SJCRH30 (cell line): ENCODE data around the gene ZNF410. TPM values are rescaled to one million over a fixed set of nuclear protein-coding genes. Genes with fewer than 3 reads are reported as not detected.
A peak's percentile ranks its signal among the peaks of the same experiment; 100 is the strongest.
"Not testable (repeated sequence)": the region's sequence is repeated elsewhere in the genome, so short reads cannot be mapped to it uniquely, and the experiment has no call there.

Experiments used
- DNase-seq, 2 experiments: peaks; one replicate each; pipeline ENCODE4 v3.0.0-alpha.2; 2015 to 2020
- H3K27ac ChIP-seq: fragments of 250-450 bp; sonication (Bioruptor Pico); 2 replicates; pipeline ENCODE4 v1.5.1; 2020; ENCODE audit warnings: mild to moderate bottlenecking, moderate library complexity
- H3K27me3 ChIP-seq: fragments of 250-450 bp; sonication (Bioruptor Pico); 2 replicates; pipeline ENCODE4 v1.5.1; 2020; ENCODE audit warnings: mild to moderate bottlenecking, moderate library complexity
- H3K36me3 ChIP-seq: fragments of 250-450 bp; sonication (Bioruptor Pico); 2 replicates; pipeline ENCODE4 v1.5.1; 2020; ENCODE audit warnings: mild to moderate bottlenecking, moderate library complexity
- H3K4me1 ChIP-seq: fragments of 250-450 bp; sonication (Bioruptor Pico); 2 replicates; pipeline ENCODE4 v1.5.1; 2020; ENCODE audit warnings: mild to moderate bottlenecking, moderate library complexity
- H3K4me3 ChIP-seq: fragments of 250-450 bp; sonication (Bioruptor Pico); 2 replicates; pipeline ENCODE4 v1.5.1; 2020; ENCODE audit warnings: mild to moderate bottlenecking, moderate library complexity
- H3K9me3 ChIP-seq: fragments of 250-450 bp; sonication (Bioruptor Pico); replicated peaks from 2 replicates; pipeline ENCODE4 v1.5.1; 2020; ENCODE audit warnings: mild to moderate bottlenecking, moderate library complexity
- total RNA-seq: library from RNA; depleted of rRNA; stranded (reverse); fragments of >200 nt; shearing (Covaris generic); gene quantifications from 2 replicates; pipeline ENCODE4 v1.2.3, GENCODE V29; 2014; rRNA removed

ZNF410 gene
- 52.3 and 58.0 TPM in 2 replicates for total RNA-seq

GRCh38 chr14:73886449-73887317, at the start of gene ZNF410:
TSS of gene ZNF410 (plus strand) at chr14:73886859. CDS start at chr14:73892176, 5,317 bp downstream.
- no peaks in the 10 kb centered on the region for H3K9me3 ChIP-seq
- H3K27ac ChIP-seq, result peak within 1 kb of the TSS; percentile 67
- H3K4me3 ChIP-seq, result peak within 1 kb of the TSS; percentile 83
- peaks cover 2% of the 10 kb centered on the region; the same call in 1 of the 2 replicates for H3K36me3 ChIP-seq
- DNase-seq, result peak; percentile 95 to 96
- H3K27me3 ChIP-seq, result no peaks in the 10 kb centered on the region
- no peaks in the 10 kb centered on the region for H3K4me1 ChIP-seq

GRCh38 chr14:73838293-73839034, 48.2 kb upstream of the ZNF410 start:
- H3K36me3 ChIP-seq, H3K27me3 ChIP-seq, H3K27ac ChIP-seq, DNase-seq, H3K4me3 ChIP-seq, H3K9me3 ChIP-seq: not testable (repeated sequence)
- peaks cover 11% of the 10 kb centered on the region for H3K4me1 ChIP-seq

GRCh38 chr14:73842201-73842600, 44.5 kb upstream of the ZNF410 start:
- Histone ChIP-seq H3K4me1 (no peaks in the 10 kb centered on the region), H3K9me3 (no peaks in the 10 kb centered on the region), H3K27ac (no peak overlapping the region), H3K27me3 (no peaks in the 10 kb centered on the region), H3K4me3 (no peak overlapping the region), H3K36me3 (no peaks in the 10 kb centered on the region)
- DNase-seq, result no peak

- H3K9me3 ChIP-seq, result no peaks in the 10 kb centered on the region
- no peaks in the 10 kb centered on the region for H3K27me3 ChIP-seq
- H3K4me1 ChIP-seq, result no peaks in the 10 kb centered on the region
- no peak for DNase-seq
- no peaks in the 10 kb centered on the region for H3K36me3 ChIP-seq
- no peak overlapping the region for H3K4me3 ChIP-seq
- H3K27ac ChIP-seq, result no peak overlapping the region
Measured at GRCh38 chr14:73842851-73843250, 43.8 kb upstream of the ZNF410 start.

- H3K36me3 ChIP-seq, result no peaks in the 10 kb centered on the region
- DNase-seq, result no peak
- no peaks in the 10 kb centered on the region for H3K9me3 ChIP-seq
- H3K4me3 ChIP-seq, result no peak overlapping the region
- no peaks in the 10 kb centered on the region for H3K27me3 ChIP-seq
- peaks cover 2% of the 10 kb centered on the region; the same call in 1 of the 2 replicates for H3K4me1 ChIP-seq
- no peak overlapping the region for H3K27ac ChIP-seq
Measured at GRCh38 chr14:73843296-73843695, 43.4 kb upstream of the ZNF410 start.

DNA sequence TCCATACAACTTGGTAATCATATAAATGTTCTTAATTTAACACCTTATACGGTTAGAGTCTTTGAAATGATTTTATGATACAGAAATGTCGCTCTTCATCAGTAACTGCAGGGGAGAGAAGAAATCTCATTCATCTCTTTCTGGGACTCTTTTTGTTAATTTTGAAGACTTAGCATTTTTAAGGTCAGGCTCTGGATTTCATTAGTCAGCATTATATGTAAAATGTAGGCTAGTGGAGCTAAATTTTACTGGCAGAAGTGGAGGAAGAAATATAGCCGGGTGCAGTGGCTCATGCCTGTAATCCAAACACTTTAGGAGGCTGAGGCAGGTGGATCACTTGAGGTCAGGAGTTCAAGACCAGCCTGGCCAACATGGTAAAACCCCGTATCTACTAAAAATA, 39.7 kb upstream of the ZNF410 start:
- Histone ChIP-seq H3K27me3 (no peaks in the 10 kb centered on the region), H3K4me3 (no peak overlapping the region), H3K9me3 (no peaks in the 10 kb centered on the region), H3K4me1 (peaks cover 9% of the 10 kb centered on the region; the same call in 1 of the 2 replicates), H3K36me3 (no peaks in the 10 kb centered on the region), H3K27ac (no peak overlapping the region)
- DNase-seq, result no peak

DNA sequence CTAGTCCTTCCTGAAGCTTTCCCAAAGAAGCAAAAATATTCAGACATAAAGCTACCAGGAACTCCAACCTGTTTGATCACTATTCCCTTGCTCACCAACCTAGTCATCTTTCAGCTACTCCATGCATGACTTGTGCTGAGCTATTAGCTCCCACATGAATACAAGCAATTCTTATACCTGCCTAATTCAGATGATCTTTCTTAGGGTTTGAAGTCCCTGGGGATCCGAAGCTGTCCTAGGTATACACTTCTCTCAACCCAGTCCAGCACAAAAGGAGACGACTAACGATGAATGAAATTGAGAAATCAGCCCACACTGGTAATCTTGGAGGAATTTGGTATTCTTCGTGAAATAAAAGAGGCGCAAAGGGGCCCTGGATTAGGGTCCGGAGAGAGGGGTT, 35.7 kb upstream of the ZNF410 start:
- peak overlapping the region; percentile 77 for H3K27ac ChIP-seq
- H3K9me3 ChIP-seq, result no peaks in the 10 kb centered on the region
- H3K36me3 ChIP-seq, result no peaks in the 10 kb centered on the region
- H3K4me3 ChIP-seq, result peak overlapping the region; percentile 69
- H3K27me3 ChIP-seq, result no peaks in the 10 kb centered on the region
- peaks cover 9% of the 10 kb centered on the region; the same call in 1 of the 2 replicates for H3K4me1 ChIP-seq
- no peak for DNase-seq

DNA sequence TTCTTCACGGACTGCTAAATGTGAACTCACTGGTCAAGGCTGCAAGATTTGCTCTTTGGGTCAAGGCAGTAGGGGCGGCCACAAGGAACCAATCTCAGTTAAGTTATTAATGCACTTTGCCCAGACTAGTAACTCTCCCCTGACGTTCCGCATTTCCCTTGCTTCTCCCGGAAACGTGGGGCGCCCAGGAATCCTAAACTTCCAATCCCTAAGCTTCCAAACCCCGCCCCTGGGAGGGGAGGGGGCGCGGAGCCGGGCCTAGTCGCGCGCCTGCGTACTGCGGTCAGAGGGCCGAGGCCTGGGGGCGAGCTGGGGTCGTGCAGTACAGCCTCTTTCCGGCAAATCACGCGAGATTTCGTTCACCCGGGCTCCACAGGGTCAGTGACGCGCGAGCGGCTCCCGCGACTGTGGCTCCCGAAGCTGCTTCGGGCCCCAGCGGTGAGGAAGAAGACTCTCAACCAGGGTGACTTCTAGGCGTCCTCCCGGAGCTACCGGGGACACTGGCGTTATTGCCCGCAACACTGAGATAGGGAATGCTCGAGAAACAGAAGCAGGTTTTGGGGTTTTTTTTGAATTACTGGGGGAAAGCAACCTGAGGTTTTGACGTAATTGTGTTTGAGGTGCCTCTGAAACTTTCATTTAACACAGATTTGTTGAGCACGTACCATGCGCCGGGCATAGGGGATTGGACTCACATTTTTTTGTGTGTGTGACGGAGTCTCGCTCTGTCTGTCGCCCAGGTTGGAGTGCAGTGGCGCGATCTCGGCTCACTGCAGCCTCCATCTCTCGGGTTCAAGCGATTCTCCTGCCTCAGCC, 34.9 kb upstream of the ZNF410 start, which contains the start of gene PTGR2:
Gene PTGR2 (plus strand): TSS at position 265 of the 816 bp plus-strand sequence. CDS start 7,032 bp downstream, outside the sequence.
- H3K27ac ChIP-seq, result peak within 1 kb of the TSS; percentile 77
- peak; percentile 98 for DNase-seq
- no peaks in the 10 kb centered on the region for H3K9me3 ChIP-seq
- H3K27me3 ChIP-seq, result no peaks in the 10 kb centered on the region
- H3K36me3 ChIP-seq, result no peaks in the 10 kb centered on the region
- peak within 1 kb of the TSS; percentile 69 for H3K4me3 ChIP-seq
- H3K4me1 ChIP-seq, result peaks cover 9% of the 10 kb centered on the region; the same call in 1 of the 2 replicates

DNA sequence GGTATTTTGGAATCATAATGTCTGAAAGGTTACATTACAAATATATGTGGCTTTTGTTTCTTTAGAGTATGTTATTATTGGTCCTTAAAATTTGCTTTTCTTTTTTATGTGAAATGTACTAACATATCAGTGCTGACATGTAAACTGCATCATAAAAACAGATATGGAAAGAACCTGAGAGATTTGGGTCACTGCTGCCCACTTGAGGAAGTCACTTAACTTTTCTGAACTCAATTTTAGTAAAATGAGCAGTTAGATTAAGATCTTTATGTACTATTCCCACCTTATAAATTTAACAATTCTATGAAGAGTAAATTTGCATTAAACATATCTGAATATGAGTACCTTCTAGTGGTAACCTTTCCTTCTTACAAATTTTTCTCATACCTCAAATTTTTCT, 27.5 kb upstream of the ZNF410 start:
- no peaks in the 10 kb centered on the region for H3K36me3 ChIP-seq
- no peak for DNase-seq
- no peak overlapping the region for H3K27ac ChIP-seq
- H3K4me3 ChIP-seq, result no peak overlapping the region
- no peaks in the 10 kb centered on the region for H3K9me3 ChIP-seq
- no peaks in the 10 kb centered on the region for H3K27me3 ChIP-seq
- no peaks in the 10 kb centered on the region for H3K4me1 ChIP-seq

DNA sequence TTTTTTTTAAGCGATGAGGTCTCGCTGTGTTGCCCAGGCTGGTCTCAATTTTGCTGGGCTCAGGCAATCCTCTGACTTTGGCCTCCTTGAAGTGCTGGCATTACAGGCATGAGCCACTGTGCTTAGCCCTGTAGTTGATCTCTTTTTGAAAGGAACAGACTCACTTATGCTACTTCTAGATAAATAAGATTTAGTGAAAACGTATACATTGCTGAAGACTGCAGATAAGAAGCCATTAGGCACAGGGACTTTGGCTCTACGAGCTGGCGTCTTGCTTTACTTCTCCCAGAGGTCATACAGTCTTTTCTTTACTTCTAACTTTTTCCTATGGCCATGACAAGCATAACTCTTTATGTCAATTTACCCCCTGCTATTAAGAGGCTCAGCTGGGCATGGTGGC, 25.6 kb upstream of the ZNF410 start:
- Histone ChIP-seq H3K9me3 (no peaks in the 10 kb centered on the region), H3K27me3 (no peaks in the 10 kb centered on the region), H3K4me3 (no peak overlapping the region), H3K4me1 (no peaks in the 10 kb centered on the region), H3K27ac (no peak overlapping the region), H3K36me3 (no peaks in the 10 kb centered on the region)
- no peak for DNase-seq

DNA sequence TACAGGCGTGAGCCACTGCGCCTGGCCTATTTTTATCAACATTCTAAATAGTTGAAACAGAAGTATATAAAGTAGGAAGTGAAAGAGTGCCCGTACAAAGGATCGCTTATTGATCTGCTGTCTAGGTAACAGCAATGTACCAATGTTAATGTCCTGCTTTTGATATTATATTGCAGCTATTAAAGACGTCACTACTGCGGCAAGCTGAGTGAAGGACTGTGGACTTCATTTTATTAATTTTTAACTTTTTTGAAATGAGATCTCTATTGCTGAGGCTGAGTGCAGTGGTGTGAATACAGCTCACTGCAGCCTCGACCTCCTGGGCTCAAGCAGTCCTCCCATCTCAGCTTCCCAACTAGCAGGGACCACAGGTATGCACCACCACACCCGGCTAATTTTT, 24.2 kb upstream of the ZNF410 start:
- Histone ChIP-seq H3K9me3 (no peaks in the 10 kb centered on the region), H3K27me3 (no peaks in the 10 kb centered on the region), H3K27ac (no peak overlapping the region), H3K4me1 (no peaks in the 10 kb centered on the region), H3K36me3 (no peaks in the 10 kb centered on the region), H3K4me3 (no peak overlapping the region)
- no peak for DNase-seq

- H3K4me1 ChIP-seq, result no peaks in the 10 kb centered on the region
- no peak for DNase-seq
- H3K4me3 ChIP-seq, result no peak overlapping the region
- no peak overlapping the region for H3K27ac ChIP-seq
- no peaks in the 10 kb centered on the region for H3K36me3 ChIP-seq
- H3K9me3 ChIP-seq, result no peaks in the 10 kb centered on the region
- no peaks in the 10 kb centered on the region for H3K27me3 ChIP-seq
Measured at GRCh38 chr14:73863209-73863608, 23.4 kb upstream of the ZNF410 start.

GRCh38 chr14:73865534-73866113, 21.0 kb upstream of the ZNF410 start:
- H3K36me3 ChIP-seq, result no peaks in the 10 kb centered on the region
- DNase-seq, result no peak
- H3K27me3 ChIP-seq, result no peaks in the 10 kb centered on the region

DNA sequence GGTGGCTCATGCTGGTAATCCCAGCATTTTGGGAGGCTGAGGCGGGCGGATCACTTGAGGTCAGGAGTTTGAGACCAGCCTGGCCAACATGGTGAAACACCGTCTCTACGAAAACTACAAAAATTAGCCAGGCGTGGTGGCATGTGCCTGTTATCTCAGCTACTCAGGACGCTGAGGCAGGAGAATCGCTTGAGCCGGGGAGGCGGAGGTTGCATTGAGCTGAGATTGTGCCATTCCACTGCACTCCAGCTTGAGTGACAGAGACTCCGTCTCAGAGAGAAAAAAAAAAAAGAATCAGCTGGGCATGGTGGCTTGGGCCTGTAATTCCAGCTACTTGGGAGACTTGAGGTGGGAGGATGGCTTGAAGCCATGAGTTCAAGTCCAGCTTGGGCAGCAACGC, 16.9 kb upstream of the ZNF410 start:
- H3K36me3 ChIP-seq, H3K9me3 ChIP-seq, DNase-seq, H3K4me1 ChIP-seq, H3K27me3 ChIP-seq, H3K4me3 ChIP-seq, H3K27ac ChIP-seq: not testable (repeated sequence)

More at GRCh38 chr14:73865534-73866113, 21.0 kb upstream of the ZNF410 start:
- Histone ChIP-seq H3K4me3 (no peak overlapping the region), H3K27ac (no peak overlapping the region), H3K9me3 (no peaks in the 10 kb centered on the region), H3K4me1 (no peaks in the 10 kb centered on the region)
